Hematopoietic multipotent progenitor cell treated with erythropoietin and hydrocortisone succinate and interleukin-3 and kit ligand, for 6 days (in vitro differentiated cells): ENCODE data around the gene SLC25A25.

ENCODE experiments used
- DNase-seq: peaks from one replicate; pipeline ENCODE4 v3.0.0-alpha.2; 2015

Gene SLC25A25

DNA sequence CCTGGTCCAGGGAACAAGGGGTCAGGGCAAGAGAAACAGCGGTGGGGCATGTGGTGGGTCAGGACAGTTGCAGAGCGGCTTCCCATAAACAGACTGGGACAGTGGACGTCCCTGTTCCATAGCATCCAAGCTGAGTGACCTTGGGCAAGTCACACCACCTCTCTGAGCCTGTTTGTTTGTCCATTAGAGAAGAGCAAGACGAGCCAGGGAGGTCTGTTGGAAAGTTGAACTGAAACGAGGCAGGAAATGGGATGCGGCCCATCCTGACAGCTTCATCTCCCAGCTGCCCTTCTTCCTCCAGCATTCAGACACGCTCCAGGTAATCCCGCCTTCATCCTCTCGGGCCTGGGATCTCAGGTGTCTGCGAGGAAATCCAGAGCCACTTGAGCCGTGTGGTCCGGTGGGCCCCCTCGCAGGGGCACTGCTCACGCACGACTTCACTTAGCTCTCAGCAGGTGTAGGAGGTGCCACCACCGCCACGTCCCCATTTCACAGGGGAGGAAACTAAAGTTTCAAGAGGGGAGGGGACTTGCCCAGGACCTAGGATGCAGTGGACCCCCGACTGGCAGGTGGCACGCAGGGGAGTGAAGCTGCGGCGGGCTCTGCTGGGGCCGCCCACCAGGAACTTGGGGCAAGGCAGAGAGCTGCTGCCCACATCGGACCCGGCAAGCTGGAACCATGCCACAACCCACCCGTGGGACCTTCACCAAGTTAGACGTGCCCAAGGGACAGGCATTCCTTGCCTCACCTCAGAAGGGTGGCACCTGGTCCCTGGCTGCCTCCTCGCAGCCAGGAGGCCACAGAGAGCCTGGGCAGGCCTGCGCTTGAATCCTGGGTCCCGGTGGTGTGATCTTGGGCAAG lies 46.5 kb downstream of the SLC25A25 start:
- no peak for DNase-seq

GRCh38 chr9:128115187-128116103 lies 47.4 kb downstream of the SLC25A25 start:
- DNase-seq: peak; percentile 99

GRCh38 chr9:128116104-128117083 lies 48.4 kb downstream of the SLC25A25 start:
- no peak for DNase-seq

- peak; percentile 92 for DNase-seq
Measured at GRCh38 chr9:128117613-128118471, 49.8 kb downstream of the SLC25A25 start.

DNA sequence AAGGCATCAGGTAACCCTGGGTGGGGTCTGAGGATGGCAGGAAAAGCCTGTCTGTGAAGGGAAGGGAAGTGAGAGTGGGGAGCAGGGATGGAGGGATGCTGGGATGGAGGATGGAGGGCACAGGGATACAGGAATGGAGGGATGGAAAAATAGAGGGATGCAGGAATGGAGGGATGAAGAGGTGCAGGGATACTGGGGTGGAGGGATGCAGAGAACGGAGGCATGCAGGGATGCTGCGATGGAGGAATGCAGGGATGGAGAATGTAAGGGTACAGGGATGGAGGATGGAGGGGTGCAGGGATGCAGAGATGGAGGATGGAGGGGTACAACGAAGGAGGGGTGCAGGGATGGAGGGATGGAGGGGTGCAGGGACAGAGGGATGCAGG lies 50.4 kb downstream of the SLC25A25 start:
- no peak for DNase-seq

DNA sequence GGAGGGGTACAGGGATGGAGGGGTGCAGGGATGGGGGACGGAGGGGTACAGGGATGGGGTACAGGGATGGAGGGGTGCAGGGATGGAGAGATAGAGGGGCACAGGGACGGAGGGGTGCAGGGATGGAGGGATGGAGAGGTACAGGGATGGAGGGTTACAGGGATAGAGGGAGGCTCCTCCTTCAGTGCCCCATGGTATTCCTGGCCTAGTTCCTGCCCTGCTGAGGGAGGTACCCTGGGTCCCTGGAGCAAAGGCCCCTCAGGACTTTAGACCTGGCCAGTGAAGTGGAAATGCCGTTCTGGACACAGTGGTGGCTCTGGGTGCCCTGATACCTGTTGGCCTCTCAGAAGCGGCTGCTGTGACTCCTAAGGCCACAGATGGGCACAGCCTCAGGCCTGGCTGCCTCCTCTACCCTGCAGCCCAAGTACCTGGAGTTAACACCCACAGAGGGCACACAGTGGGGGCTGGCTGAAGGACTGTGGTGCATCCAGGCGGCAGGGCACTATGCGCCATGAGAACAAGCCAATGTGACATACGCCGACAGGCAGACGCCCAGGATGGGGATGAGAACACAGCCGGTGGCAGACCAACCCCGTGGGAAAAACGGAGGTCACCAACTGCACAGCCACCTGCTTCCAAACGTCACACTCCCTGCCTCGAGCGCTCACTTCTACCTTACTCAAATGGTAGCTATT lies 51.1 kb downstream of the SLC25A25 start:
- no peak for DNase-seq

DNA sequence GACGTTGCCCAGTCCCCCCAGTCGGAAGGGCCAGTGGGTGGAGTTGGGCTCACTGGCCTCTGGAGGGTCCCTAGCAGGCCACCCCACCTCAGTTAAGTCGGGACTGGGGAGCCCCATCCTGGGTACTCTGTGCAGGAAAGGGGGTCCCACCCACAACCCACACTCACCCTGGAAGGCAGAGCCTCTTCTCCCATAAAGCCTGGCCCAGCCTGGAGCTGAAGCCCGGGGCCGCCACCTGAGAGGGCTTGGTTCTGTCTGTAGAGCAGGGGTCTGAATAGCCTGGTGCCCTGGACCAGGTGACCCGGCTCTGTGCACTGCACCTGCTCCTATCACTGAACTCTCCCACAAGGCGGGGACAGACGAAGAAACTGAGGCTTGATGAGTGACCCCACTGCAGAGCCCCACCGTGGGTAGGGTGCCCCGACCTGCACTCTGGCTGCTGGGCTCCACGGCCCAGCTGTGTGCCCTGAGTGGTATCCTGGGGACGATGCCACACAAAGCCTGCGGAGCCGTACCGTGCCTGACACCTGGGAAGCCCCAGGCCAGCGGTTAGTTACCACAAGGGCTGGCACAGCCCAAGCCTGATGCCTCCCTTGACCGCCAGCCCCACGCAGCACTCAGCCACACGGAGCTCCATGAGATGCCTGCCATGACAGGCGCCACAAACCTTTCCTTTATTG lies 52.2 kb downstream of the SLC25A25 start:
- no peak for DNase-seq

DNA sequence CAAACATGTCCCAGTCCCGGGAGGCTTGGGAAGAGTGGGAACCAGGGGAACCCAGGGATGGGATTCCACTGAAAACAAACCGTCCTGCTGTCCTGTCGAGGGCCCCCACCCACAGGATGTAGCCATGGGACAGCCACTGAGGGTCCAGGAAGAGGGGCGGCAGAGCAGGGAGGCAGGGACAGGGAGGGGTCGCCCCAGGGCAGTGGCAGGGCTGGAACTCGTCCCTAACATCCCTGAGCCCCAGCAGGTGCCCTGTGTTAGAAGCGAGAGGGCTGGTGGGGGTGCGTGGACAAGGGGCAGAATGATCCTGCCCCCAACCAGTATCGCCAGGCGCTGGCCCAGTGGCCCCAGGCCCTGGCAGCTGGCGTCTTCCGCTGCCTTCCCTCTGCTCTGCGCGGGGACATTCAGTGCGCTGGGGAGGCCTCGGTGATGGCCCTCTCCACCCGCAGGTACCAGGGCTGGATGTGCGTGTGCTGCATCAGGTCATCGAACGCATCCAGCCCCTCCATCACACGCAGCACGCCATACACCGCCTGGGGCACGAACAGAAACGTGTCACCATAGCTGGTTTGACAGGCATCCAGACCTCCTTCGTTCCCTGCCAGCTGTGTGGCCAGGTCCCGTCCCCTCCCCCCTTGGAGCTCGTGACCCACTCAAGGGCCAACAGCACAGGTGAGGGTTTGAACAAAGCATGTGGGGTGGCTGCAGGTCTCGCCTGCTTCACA lies 52.9 kb downstream of the SLC25A25 start:
- no peak for DNase-seq

- no peak for DNase-seq
Measured at GRCh38 chr9:128121466-128121810, 53.4 kb downstream of the SLC25A25 start.

- no peak for DNase-seq
Measured at GRCh38 chr9:128121924-128122808, 54.1 kb downstream of the SLC25A25 start.

DNA sequence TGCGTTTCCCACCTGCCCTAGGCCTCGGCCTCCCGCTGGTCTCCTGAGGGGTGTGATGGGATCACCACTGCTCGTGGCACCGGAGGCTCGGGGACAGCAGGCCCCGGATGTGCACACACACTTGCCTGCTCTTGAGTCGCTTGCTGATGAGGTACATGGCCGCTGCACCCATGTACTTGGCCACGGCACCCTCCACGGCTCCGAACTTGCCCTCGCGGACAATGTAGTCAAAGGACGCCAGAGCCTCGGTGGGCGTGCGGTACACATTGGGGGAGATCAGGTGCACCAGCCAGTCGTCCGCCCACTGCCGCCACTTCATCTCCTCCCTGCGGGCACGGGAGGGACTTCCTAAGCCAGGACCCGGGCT lies 54.8 kb downstream of the SLC25A25 start:
- no peak for DNase-seq

DNA sequence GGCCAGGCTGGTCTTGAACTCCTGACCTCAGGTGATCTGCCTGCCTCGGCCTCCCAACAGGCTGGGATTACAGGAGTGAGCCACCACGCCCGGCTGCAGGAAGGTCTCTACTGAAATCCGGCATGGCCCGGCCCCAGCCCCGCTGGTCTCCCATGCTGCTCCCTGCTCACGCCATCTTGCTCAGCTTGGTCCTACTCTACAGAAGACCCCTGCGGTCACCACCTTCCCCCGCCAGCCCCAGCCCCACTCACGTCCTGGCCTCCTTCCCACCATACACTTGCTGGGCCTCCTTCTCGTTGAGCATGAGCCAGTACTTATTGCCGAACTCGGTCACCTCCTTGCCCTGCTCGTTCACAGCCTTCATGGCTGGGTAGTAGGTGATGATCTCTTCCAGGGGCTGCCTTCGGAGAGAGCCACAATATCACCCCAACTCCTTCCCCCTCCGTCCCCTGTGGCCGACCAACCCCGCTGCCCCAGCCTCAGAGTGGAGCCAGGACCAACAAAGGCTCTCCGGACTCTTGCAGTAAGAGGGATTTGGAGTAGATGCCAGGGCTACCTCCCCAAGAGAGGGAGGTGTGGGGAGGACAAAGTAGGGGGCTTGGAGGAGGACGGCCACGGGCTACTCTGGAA lies 55.5 kb downstream of the SLC25A25 start:
- DNase-seq: no peak

DNA sequence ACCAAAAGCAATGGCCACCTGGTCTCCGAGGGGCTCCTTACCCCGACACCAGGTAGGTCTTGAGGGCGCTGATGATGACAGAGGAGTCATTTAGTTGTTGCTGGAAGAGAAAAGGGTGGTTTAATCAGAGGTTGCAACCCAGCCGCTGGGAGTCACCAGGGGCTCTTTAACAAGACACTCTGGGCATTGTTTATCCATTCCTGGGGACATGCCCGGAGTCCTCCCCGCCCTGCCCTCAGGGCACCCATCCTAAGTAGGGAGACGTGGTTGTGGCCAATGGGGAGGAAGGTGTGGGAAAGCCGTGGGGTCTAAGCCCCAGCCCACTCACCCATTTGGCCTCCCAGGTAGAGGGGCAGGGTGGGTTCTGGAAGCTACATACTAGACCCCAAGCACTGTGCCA lies 56.4 kb downstream of the SLC25A25 start:
- DNase-seq: no peak

- DNase-seq: peak; percentile 75
Measured at GRCh38 chr9:128124873-128125579, 57.0 kb downstream of the SLC25A25 start.

DNA sequence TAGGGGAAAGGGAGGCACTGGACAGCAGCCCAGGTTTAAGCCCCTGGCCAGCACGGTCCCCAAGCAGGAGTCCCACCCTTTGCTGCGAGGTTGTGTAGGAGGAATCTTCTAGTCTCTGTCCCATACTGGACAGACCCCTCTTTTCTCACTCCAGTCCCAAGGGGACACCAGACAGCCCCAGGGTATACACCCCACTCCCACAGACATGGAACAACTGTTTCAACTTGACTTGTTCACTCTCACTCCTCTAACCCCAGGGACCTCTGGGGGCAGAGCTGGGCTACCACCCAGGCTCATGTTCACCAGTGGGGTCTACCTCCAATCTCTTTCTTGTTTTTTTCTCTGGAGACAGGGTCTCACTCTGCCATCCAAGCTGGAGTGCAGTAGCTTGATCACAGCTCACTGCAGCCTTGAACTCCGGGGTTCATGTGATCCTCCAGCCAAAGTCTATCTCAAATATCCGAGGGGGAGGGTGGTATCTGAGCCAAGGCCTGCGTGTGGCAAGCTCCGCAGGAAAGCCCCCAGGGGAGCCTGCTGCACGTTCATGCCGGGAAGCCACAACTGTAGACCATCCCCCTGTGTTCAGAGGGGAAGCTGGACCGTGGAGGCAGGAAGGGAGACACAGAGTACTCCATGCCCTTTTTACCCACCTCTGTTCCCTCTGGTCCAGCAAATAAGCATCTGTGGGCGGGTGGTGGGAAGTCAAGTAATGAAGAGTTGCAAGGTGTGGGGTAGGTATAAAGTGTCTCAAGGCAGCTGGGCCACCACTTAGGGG lies 57.7 kb downstream of the SLC25A25 start:
- no peak for DNase-seq

DNA sequence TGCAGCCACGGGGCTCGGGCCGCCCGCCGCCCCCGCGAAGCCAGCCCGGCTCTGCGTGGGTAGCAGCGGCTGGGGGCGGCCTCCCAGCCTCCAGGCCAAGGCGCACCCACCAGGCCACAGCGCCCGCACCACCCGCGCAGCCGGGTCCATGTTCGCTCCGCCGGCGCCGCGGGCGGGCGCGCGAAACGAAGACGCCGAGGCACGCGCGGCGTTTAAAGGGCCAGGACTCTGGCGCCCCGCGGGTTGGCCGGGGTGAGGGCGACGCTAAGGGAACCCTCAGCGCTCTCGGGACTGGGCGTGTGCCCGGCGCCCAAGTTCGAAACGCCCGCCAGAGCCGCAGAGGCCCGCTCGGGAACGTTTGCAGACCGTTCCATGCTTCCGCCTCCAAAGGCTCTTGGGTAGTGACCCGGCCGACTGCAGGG lies 59.5 kb downstream of the SLC25A25 start, which contains the start of gene PTGES2:
Gene PTGES2, minus strand, starts transcription at position 162 of the 422 bp plus-strand sequence. Its CDS starts 12 bp downstream, at position 150.
- peak; percentile 90 for DNase-seq
